ENCODE data around the gene TREH. TPM values are rescaled to one million over a fixed set of nuclear protein-coding genes. Genes with fewer than 3 reads are reported as not detected.
A peak's percentile ranks its signal among the peaks of the same experiment; 100 is the strongest.

TREH gene
- total RNA-seq, 1 donor from 2014 or later = not detected

GRCh38 chr11:118659314-118659952 lies 20.0 kb downstream of the TREH start:
- H3K27me3 Mint-ChIP-seq (ENCODE audit: low read depth) = no peaks in the 10 kb centered on the region
- H3K9me3 Mint-ChIP-seq = no peaks in the 10 kb centered on the region
- peak overlapping the region; percentile 26 for H3K4me3 Mint-ChIP-seq
- peaks cover 8% of the 10 kb centered on the region for H3K36me3 Mint-ChIP-seq
- peak; percentile 73 to 95 for DNase-seq (ENCODE audit: low spot score in 2 of 2, unreplicated experiment in 2 of 2)
- H3K4me1 Mint-ChIP-seq = peaks cover 14% of the 10 kb centered on the region
- H3K27ac Mint-ChIP-seq = peak overlapping the region; percentile 36
- TF ChIP-seq CTCF (IDR thresholded peaks at IDR 0.05; ENCODE audit: unreplicated experiment) = peak; percentile 87

GRCh38 chr11:118658429-118659313 lies 20.8 kb downstream of the TREH start:
- TF ChIP-seq CTCF (IDR thresholded peaks at IDR 0.05; ENCODE audit: unreplicated experiment) = no peak
- no peak overlapping the region for H3K4me3 Mint-ChIP-seq
- H3K27ac Mint-ChIP-seq = peak overlapping the region; percentile 36
- DNase-seq (ENCODE audit: low spot score in 2 of 2, unreplicated experiment in 2 of 2) = no peak
- H3K36me3 Mint-ChIP-seq = peaks cover 10% of the 10 kb centered on the region
- no peaks in the 10 kb centered on the region for H3K27me3 Mint-ChIP-seq (ENCODE audit: low read depth)
- H3K4me1 Mint-ChIP-seq = peaks cover 14% of the 10 kb centered on the region
- H3K9me3 Mint-ChIP-seq = no peaks in the 10 kb centered on the region

GRCh38 chr11:118657709-118658428 lies 21.6 kb downstream of the TREH start:
- Mint-ChIP-seq H3K36me3 (peaks cover 14% of the 10 kb centered on the region), H3K4me1 (peaks cover 13% of the 10 kb centered on the region), H3K4me3 (no peak overlapping the region), H3K27me3 (ENCODE audit: low read depth) (no peaks in the 10 kb centered on the region), H3K27ac (peak overlapping the region; percentile 72), H3K9me3 (no peaks in the 10 kb centered on the region)
- no peak for DNase-seq (ENCODE audit: low spot score in 2 of 2, unreplicated experiment in 2 of 2)
- TF ChIP-seq CTCF (IDR thresholded peaks at IDR 0.05; ENCODE audit: unreplicated experiment) = no peak

- peaks cover 20% of the 10 kb centered on the region for H3K36me3 Mint-ChIP-seq
- no peak overlapping the region for H3K4me3 Mint-ChIP-seq
- no peaks in the 10 kb centered on the region for H3K9me3 Mint-ChIP-seq
- no peak for DNase-seq (ENCODE audit: low spot score in 2 of 2, unreplicated experiment in 2 of 2)
- no peak for TF ChIP-seq CTCF (IDR thresholded peaks at IDR 0.05; ENCODE audit: unreplicated experiment)
- peak overlapping the region; percentile 72 for H3K27ac Mint-ChIP-seq
- H3K27me3 Mint-ChIP-seq (ENCODE audit: low read depth) = no peaks in the 10 kb centered on the region
- peaks cover 8% of the 10 kb centered on the region for H3K4me1 Mint-ChIP-seq
These were observed 22.2 kb downstream of the TREH start for GRCh38 chr11:118657238-118657637.

GRCh38 chr11:118656563-118657165 lies 22.8 kb downstream of the TREH start:
- no peak overlapping the region for H3K4me3 Mint-ChIP-seq
- TF ChIP-seq CTCF (IDR thresholded peaks at IDR 0.05; ENCODE audit: unreplicated experiment) = no peak
- peaks cover 24% of the 10 kb centered on the region for H3K36me3 Mint-ChIP-seq
- no peaks in the 10 kb centered on the region for H3K9me3 Mint-ChIP-seq
- H3K4me1 Mint-ChIP-seq = peaks cover 7% of the 10 kb centered on the region
- no peak for DNase-seq (ENCODE audit: low spot score in 2 of 2, unreplicated experiment in 2 of 2)
- no peak overlapping the region for H3K27ac Mint-ChIP-seq
- H3K27me3 Mint-ChIP-seq (ENCODE audit: low read depth) = no peaks in the 10 kb centered on the region

Measured in mesothelial cell of epicardium (in vitro differentiated cells).